Measurements from ENCODE around the gene STON1.

GRCh38 chr2:48592067-48592466 lies 62.1 kb downstream of the STON1 start:
- no peak for TF ChIP-seq CTCF (IDR thresholded peaks at IDR 0.05; ENCODE audit: low read depth, low read length)
- TF ChIP-seq EZH2phosphoT487 (IDR thresholded peaks at IDR 0.05; ENCODE audit: low read depth): no peak
